HG03066 (cell line): ENCODE results near the gene DHFR.
"Not testable (repeated sequence)": the region's sequence is repeated elsewhere in the genome, so short reads cannot be mapped to it uniquely, and the experiment has no call there.

Source experiments
- ATAC-seq: cut with Tn5 transposase; IDR thresholded peaks from one replicate; pipeline ENCODE4 v1.9.1; 2021; ENCODE audit warnings: low read depth; ENCODE audit not compliant: unreplicated experiment

DHFR gene

GRCh38 chr5:80600943-80601693, 53.7 kb downstream of the DHFR start:
- ATAC-seq, result no peak

GRCh38 chr5:80597500-80597899, 57.3 kb downstream of the DHFR start:
- no peak for ATAC-seq

- ATAC-seq, result no peak
Measured at GRCh38 chr5:80594810-80595209, 60.0 kb downstream of the DHFR start.

- no peak for ATAC-seq
Measured at GRCh38 chr5:80592761-80593160, 62.0 kb downstream of the DHFR start.

- ATAC-seq, result no peak
Measured at GRCh38 chr5:80592105-80592504, 62.7 kb downstream of the DHFR start.

- no peak for ATAC-seq
Measured at GRCh38 chr5:80591352-80591751, 63.4 kb downstream of the DHFR start.

- ATAC-seq, result no peak
Measured at GRCh38 chr5:80590766-80591165, 64.0 kb downstream of the DHFR start.

GRCh38 chr5:80588858-80589540, 65.8 kb downstream of the DHFR start:
- no peak for ATAC-seq

GRCh38 chr5:80584770-80585169, 70.0 kb downstream of the DHFR start:
- ATAC-seq, result no peak

GRCh38 chr5:80580291-80580690, 74.5 kb downstream of the DHFR start:
- not testable (repeated sequence) for ATAC-seq

GRCh38 chr5:80579050-80579449, 75.7 kb downstream of the DHFR start:
- no peak for ATAC-seq

- ATAC-seq, result no peak
Measured at GRCh38 chr5:80577707-80578106, 77.1 kb downstream of the DHFR start.

- no peak for ATAC-seq
Measured at GRCh38 chr5:80576383-80576782, 78.4 kb downstream of the DHFR start.
